Mucosa of descending colon (tissue), 3 donors: ENCODE measurements around the gene CALML4. TPM values are rescaled to one million over a fixed set of nuclear protein-coding genes. Genes with fewer than 3 reads are reported as not detected.
A peak's percentile ranks its signal among the peaks of the same experiment; 100 is the strongest.
"Not testable (repeated sequence)": the region's sequence is repeated elsewhere in the genome, so short reads cannot be mapped to it uniquely, and the experiment has no call there.

ENCODE experiments used
- ATAC-seq: fragments of 200-7000 bp; cut with Tn5 transposase; one replicate; pipeline ENCODE4 v1.9.1; 2020; ENCODE audit warnings: mild to moderate bottlenecking, moderate library complexity
- DNase-seq, 3 donors: peaks; one replicate each; pipeline ENCODE4 v3.0.0-alpha.2; 2020
- H3K36me3 ChIP-seq: fragments of 200-600 bp; one replicate; pipeline ENCODE4 v1.8.0; 2021; ENCODE audit warnings: low read depth, mild to moderate bottlenecking
- H3K4me1 ChIP-seq: fragments of 200-600 bp; one replicate; pipeline ENCODE4 v1.8.0; 2021; ENCODE audit warnings: low read depth, mild to moderate bottlenecking
- H3K4me3 ChIP-seq: fragments of 200-600 bp; one replicate; pipeline ENCODE4 v1.8.0; 2021; ENCODE audit warnings: mild to moderate bottlenecking
- H3K9me3 ChIP-seq: fragments of 200-600 bp; one replicate; pipeline ENCODE4 v1.8.0; 2021; ENCODE audit warnings: mild to moderate bottlenecking
- CTCF ChIP-seq: fragments of 200-600 bp; IDR thresholded peaks from one replicate; pipeline ENCODE4 v1.8.0; 2022; ENCODE audit warnings: antibody characterized with exemption, mild to moderate bottlenecking
- intact Hi-C, 2 donors: fragments of 100-400 bp; cut with DNase I in 1 of 2; cut with micrococcal nuclease in 1 of 2; formaldehyde crosslinking; loops; one replicate each; pipeline versions ENCODE4 v1.11.0 to v1.11.1; 2022; cut with DNase I, micrococcal nuclease
- total RNA-seq, 3 donors: library from RNA; stranded (reverse); fragmentation: NEBNext Ultra II Directional in 2 of 3; extraction: Animal tissue kit (Norgen Biotek cat#: 25700) in 2 of 3; gene quantifications; one replicate each; pipeline versions ENCODE4 v1.2.1 to v1.2.4, GENCODE V29; 2021 to 2023
- donor health status: DM: no; HTN: no; CAD: no; lungs with moderate emphysema.
- donor health status: DM: no; HTN: no; CAD: no.
- donor health status: DM: no; HTN: yes; CAD: no.

CALML4 gene
- total RNA-seq, 3 donors from 2014 or later = 50.8 to 122 (median 98.1) TPM

- intact Hi-C loops = no loop called here
- no peaks in the 10 kb centered on the region for H3K9me3 ChIP-seq
- DNase-seq = peak in 1 of 3 donors; percentile 24
These were observed 23.2 kb upstream of the CALML4 start for GRCh38 chr15:68228143-68228970.

GRCh38 chr15:68227643-68228142 lies 22.6 kb upstream of the CALML4 start:
- ATAC-seq (no peak), DNase-seq (no peak)
- Histone ChIP-seq H3K4me3 (no peak overlapping the region), H3K9me3 (no peaks in the 10 kb centered on the region), H3K4me1 (peaks cover 25% of the 10 kb centered on the region), H3K36me3 (no peaks in the 10 kb centered on the region)
- intact Hi-C loops = no loop called here
- TF ChIP-seq CTCF = no peak

More at GRCh38 chr15:68228143-68228970, 23.2 kb upstream of the CALML4 start:
- no peak for TF ChIP-seq CTCF
- ATAC-seq = no peak
- Histone ChIP-seq H3K4me1 (peaks cover 25% of the 10 kb centered on the region), H3K4me3 (peak overlapping the region; percentile 67), H3K36me3 (no peaks in the 10 kb centered on the region)

GRCh38 chr15:68225442-68225841 lies 20.3 kb upstream of the CALML4 start:
- intact Hi-C loops, H3K9me3 ChIP-seq, DNase-seq, ATAC-seq, H3K36me3 ChIP-seq, H3K4me3 ChIP-seq: not testable (repeated sequence)
- peaks cover 16% of the 10 kb centered on the region for H3K4me1 ChIP-seq

GRCh38 chr15:68224546-68225250 lies 19.6 kb upstream of the CALML4 start:
- Histone ChIP-seq H3K9me3 (no peaks in the 10 kb centered on the region), H3K4me3 (no peak overlapping the region), H3K36me3 (no peaks in the 10 kb centered on the region), H3K4me1 (peaks cover 11% of the 10 kb centered on the region)
- no peak for ATAC-seq
- intact Hi-C loops = no loop called here
- TF ChIP-seq CTCF = no peak
- no peak for DNase-seq

GRCh38 chr15:68224108-68224507 lies 19.0 kb upstream of the CALML4 start:
- H3K4me3 ChIP-seq = no peak overlapping the region
- ATAC-seq (no peak), DNase-seq (no peak)
- H3K9me3 ChIP-seq = no peaks in the 10 kb centered on the region
- no peak for TF ChIP-seq CTCF
- intact Hi-C loops = no loop called here
- H3K4me1 ChIP-seq = peaks cover 11% of the 10 kb centered on the region
- no peaks in the 10 kb centered on the region for H3K36me3 ChIP-seq

- no peaks in the 10 kb centered on the region for H3K9me3 ChIP-seq
- no peaks in the 10 kb centered on the region for H3K36me3 ChIP-seq
- TF ChIP-seq CTCF = no peak
- H3K4me3 ChIP-seq = no peak overlapping the region
- intact Hi-C loops = no loop called here
- H3K4me1 ChIP-seq = peaks cover 6% of the 10 kb centered on the region
- DNase-seq (no peak), ATAC-seq (no peak)
These were observed 18.0 kb upstream of the CALML4 start for GRCh38 chr15:68223171-68223570.

GRCh38 chr15:68222432-68222743 lies 17.3 kb upstream of the CALML4 start:
- ATAC-seq, H3K4me1 ChIP-seq, H3K9me3 ChIP-seq, H3K36me3 ChIP-seq, H3K4me3 ChIP-seq, DNase-seq, intact Hi-C loops: not testable (repeated sequence)

GRCh38 chr15:68221530-68222431 lies 16.6 kb upstream of the CALML4 start:
- H3K9me3 ChIP-seq, H3K4me1 ChIP-seq, H3K4me3 ChIP-seq, DNase-seq, H3K36me3 ChIP-seq, ATAC-seq, intact Hi-C loops: not testable (repeated sequence)
